HG03457 (cell line): ENCODE data around the gene SNAPC4.
"Not testable (repeated sequence)": the region's sequence is repeated elsewhere in the genome, so short reads cannot be mapped to it uniquely, and the experiment has no call there.

ENCODE experiments used
- ATAC-seq: cut with Tn5 transposase; IDR thresholded peaks from one replicate; pipeline ENCODE4 v1.9.1; 2021; ENCODE audit warnings: moderate number of reproducible peaks; ENCODE audit not compliant: unreplicated experiment

SNAPC4 gene

GRCh38 chr9:136410500-136411287 lies 10.7 kb upstream of the SNAPC4 start, which contains the start of the genes ENTR1 and PMPCA:
Gene ENTR1, minus strand, starts transcription at chr9:136410614. Its CDS starts 217 bp downstream, at chr9:136410397.
Gene PMPCA, plus strand, starts transcription at chr9:136410658. Its CDS starts 11 bp downstream, at chr9:136410669.
- ATAC-seq: peak; percentile 45

- peak; percentile 9 for ATAC-seq
These were observed 9.8 kb upstream of the SNAPC4 start for GRCh38 chr9:136409557-136410455.

GRCh38 chr9:136407911-136408310 lies 7.9 kb upstream of the SNAPC4 start:
- ATAC-seq: no peak

- not testable (repeated sequence) for ATAC-seq
These were observed 7.1 kb upstream of the SNAPC4 start for GRCh38 chr9:136407061-136407460.

GRCh38 chr9:136405904-136406303 lies 5.9 kb upstream of the SNAPC4 start:
- ATAC-seq: not testable (repeated sequence)

- ATAC-seq: no peak
These were observed 5.5 kb upstream of the SNAPC4 start for GRCh38 chr9:136405481-136405880.

- ATAC-seq: no peak
These were observed 4.8 kb upstream of the SNAPC4 start for GRCh38 chr9:136404801-136405136.

- no peak for ATAC-seq
These were observed 4.2 kb upstream of the SNAPC4 start for GRCh38 chr9:136403915-136404800.

GRCh38 chr9:136403538-136403914 lies 3.6 kb upstream of the SNAPC4 start:
- no peak for ATAC-seq

- no peak for ATAC-seq
These were observed 2.1 kb upstream of the SNAPC4 start for GRCh38 chr9:136402067-136402466.

GRCh38 chr9:136401173-136401922 lies 1.4 kb upstream of the SNAPC4 start:
- ATAC-seq: no peak

GRCh38 chr9:136399176-136400037 lies 563 bp downstream of the SNAPC4 start:
- ATAC-seq: no peak

GRCh38 chr9:136398286-136398685 lies 1.7 kb downstream of the SNAPC4 start:
- ATAC-seq: no peak

GRCh38 chr9:136397643-136398042 lies 2.3 kb downstream of the SNAPC4 start:
- no peak for ATAC-seq

- no peak for ATAC-seq
These were observed 3.8 kb downstream of the SNAPC4 start for GRCh38 chr9:136396219-136396515.

GRCh38 chr9:136395345-136396218 lies 4.4 kb downstream of the SNAPC4 start:
- ATAC-seq: no peak

GRCh38 chr9:136395020-136395340 lies 5.0 kb downstream of the SNAPC4 start:
- ATAC-seq: no peak

GRCh38 chr9:136394312-136395019 lies 5.5 kb downstream of the SNAPC4 start:
- ATAC-seq: no peak
